ENCODE results near the gene PCAT6.
A peak's percentile ranks its signal among the peaks of the same experiment; 100 is the strongest.

The PCAT6 gene

GRCh38 chr1:202796670-202797069, 14.1 kb upstream of the PCAT6 start:
- no peak for FAIRE-seq
- no peak for TF ChIP-seq PAX5 (IDR thresholded peaks at IDR 0.05; ENCODE audit: insufficient read depth, low read length, severe bottlenecking)
- TF ChIP-seq POLR2AphosphoS5 (IDR thresholded peaks at IDR 0.05; ENCODE audit: low read depth, low read length) = no peak

GRCh38 chr1:202798260-202798659, 12.5 kb upstream of the PCAT6 start:
- no peak for DNase-seq (ENCODE audit: insufficient read length, low spot score)
- FAIRE-seq = peak; percentile 66
- TF ChIP-seq SPI1 (IDR thresholded peaks at IDR 0.05; ENCODE audit: low read depth, low read length) (no peak), TAF1 (IDR thresholded peaks at IDR 0.05; ENCODE audit: low read depth, low read length) (no peak), POLR2AphosphoS5 (IDR thresholded peaks at IDR 0.05; ENCODE audit: low read depth, low read length) (no peak), POU2F2 (IDR thresholded peaks at IDR 0.05; ENCODE audit: low read depth, low read length) (no peak), POLR2A (IDR thresholded peaks at IDR 0.05; ENCODE audit: low read depth, low read length) (no peak), PAX5 (IDR thresholded peaks at IDR 0.05; ENCODE audit: insufficient read depth, low read length, severe bottlenecking) (no peak)

More at GRCh38 chr1:202796670-202797069, 14.1 kb upstream of the PCAT6 start:
- DNase-seq (ENCODE audit: insufficient read length, low spot score) = no peak

- no peak for TF ChIP-seq POLR2A (IDR thresholded peaks at IDR 0.05; ENCODE audit: low read depth, low read length)
- no peak for TF ChIP-seq SPI1 (IDR thresholded peaks at IDR 0.05; ENCODE audit: low read depth, low read length)
- no peak for TF ChIP-seq POLR2AphosphoS5 (IDR thresholded peaks at IDR 0.05; ENCODE audit: low read depth, low read length)
- no peak for TF ChIP-seq TAF1 (IDR thresholded peaks at IDR 0.05; ENCODE audit: low read depth, low read length)
- TF ChIP-seq PAX5 (IDR thresholded peaks at IDR 0.05; ENCODE audit: insufficient read depth, low read length, severe bottlenecking) = no peak
- no peak for TF ChIP-seq POU2F2 (IDR thresholded peaks at IDR 0.05; ENCODE audit: low read depth, low read length)
- FAIRE-seq (no peak), DNase-seq (ENCODE audit: insufficient read length, low spot score) (no peak)
Measured at GRCh38 chr1:202798792-202799331, 11.9 kb upstream of the PCAT6 start.

GRCh38 chr1:202800742-202801141, 10.0 kb upstream of the PCAT6 start:
- peak; percentile 38 for FAIRE-seq
- no peak for DNase-seq (ENCODE audit: insufficient read length, low spot score)
- no peak for TF ChIP-seq SPI1 (IDR thresholded peaks at IDR 0.05; ENCODE audit: low read depth, low read length)
- TF ChIP-seq POLR2AphosphoS5 (IDR thresholded peaks at IDR 0.05; ENCODE audit: low read depth, low read length) = no peak
- no peak for TF ChIP-seq POLR2A (IDR thresholded peaks at IDR 0.05; ENCODE audit: low read depth, low read length)
- no peak for TF ChIP-seq TAF1 (IDR thresholded peaks at IDR 0.05; ENCODE audit: low read depth, low read length)
- TF ChIP-seq PAX5 (IDR thresholded peaks at IDR 0.05; ENCODE audit: insufficient read depth, low read length, severe bottlenecking) = no peak
- TF ChIP-seq POU2F2 (IDR thresholded peaks at IDR 0.05; ENCODE audit: low read depth, low read length) = no peak

- TF ChIP-seq POU2F2 (IDR thresholded peaks at IDR 0.05; ENCODE audit: low read depth, low read length) = no peak
- TF ChIP-seq PAX5 (IDR thresholded peaks at IDR 0.05; ENCODE audit: insufficient read depth, low read length, severe bottlenecking) = no peak
- no peak for TF ChIP-seq SPI1 (IDR thresholded peaks at IDR 0.05; ENCODE audit: low read depth, low read length)
- no peak for TF ChIP-seq TAF1 (IDR thresholded peaks at IDR 0.05; ENCODE audit: low read depth, low read length)
- TF ChIP-seq POLR2A (IDR thresholded peaks at IDR 0.05; ENCODE audit: low read depth, low read length) = no peak
- no peak for FAIRE-seq
- no peak for DNase-seq (ENCODE audit: insufficient read length, low spot score)
Measured at GRCh38 chr1:202801175-202801574, 9.6 kb upstream of the PCAT6 start.

GRCh38 chr1:202802034-202802433, 8.7 kb upstream of the PCAT6 start:
- DNase-seq (ENCODE audit: insufficient read length, low spot score) (no peak), FAIRE-seq (no peak)
- no peak for TF ChIP-seq POLR2AphosphoS5 (IDR thresholded peaks at IDR 0.05; ENCODE audit: low read depth, low read length)
- TF ChIP-seq POLR2A (IDR thresholded peaks at IDR 0.05; ENCODE audit: low read depth, low read length) = no peak
- no peak for TF ChIP-seq POU2F2 (IDR thresholded peaks at IDR 0.05; ENCODE audit: low read depth, low read length)
- TF ChIP-seq TAF1 (IDR thresholded peaks at IDR 0.05; ENCODE audit: low read depth, low read length) = no peak
- no peak for TF ChIP-seq SPI1 (IDR thresholded peaks at IDR 0.05; ENCODE audit: low read depth, low read length)
- TF ChIP-seq PAX5 (IDR thresholded peaks at IDR 0.05; ENCODE audit: insufficient read depth, low read length, severe bottlenecking) = no peak

GRCh38 chr1:202802998-202803932, 7.5 kb upstream of the PCAT6 start:
- TF ChIP-seq PAX5 (IDR thresholded peaks at IDR 0.05; ENCODE audit: insufficient read depth, low read length, severe bottlenecking) (no peak), TAF1 (IDR thresholded peaks at IDR 0.05; ENCODE audit: low read depth, low read length) (no peak), POU2F2 (IDR thresholded peaks at IDR 0.05; ENCODE audit: low read depth, low read length) (no peak), POLR2AphosphoS5 (IDR thresholded peaks at IDR 0.05; ENCODE audit: low read depth, low read length) (no peak), POLR2A (IDR thresholded peaks at IDR 0.05; ENCODE audit: low read depth, low read length) (no peak), SPI1 (IDR thresholded peaks at IDR 0.05; ENCODE audit: low read depth, low read length) (no peak)
- DNase-seq (ENCODE audit: insufficient read length, low spot score) (no peak), FAIRE-seq (no peak)

GRCh38 chr1:202804126-202804525, 6.6 kb upstream of the PCAT6 start:
- DNase-seq (ENCODE audit: insufficient read length, low spot score) (no peak), FAIRE-seq (no peak)
- TF ChIP-seq SPI1 (IDR thresholded peaks at IDR 0.05; ENCODE audit: low read depth, low read length) (no peak), PAX5 (IDR thresholded peaks at IDR 0.05; ENCODE audit: insufficient read depth, low read length, severe bottlenecking) (no peak), TAF1 (IDR thresholded peaks at IDR 0.05; ENCODE audit: low read depth, low read length) (no peak), POLR2AphosphoS5 (IDR thresholded peaks at IDR 0.05; ENCODE audit: low read depth, low read length) (no peak), POLR2A (IDR thresholded peaks at IDR 0.05; ENCODE audit: low read depth, low read length) (no peak)

- DNase-seq (ENCODE audit: insufficient read length, low spot score) = no peak
- FAIRE-seq = peak; percentile 73
- peak; percentile 61; the same call in 1 of the 2 replicates for TF ChIP-seq POLR2A (IDR thresholded peaks at IDR 0.05; ENCODE audit: low read depth, low read length)
- no peak for TF ChIP-seq PAX5 (IDR thresholded peaks at IDR 0.05; ENCODE audit: insufficient read depth, low read length, severe bottlenecking)
Measured at GRCh38 chr1:202805886-202806844, 4.6 kb upstream of the PCAT6 start.

All from GM12891 (cell line).